Progenitor cell of endocrine pancreas (in vitro differentiated cells): ENCODE data around the gene OR1J2. TPM values are rescaled to one million over a fixed set of nuclear protein-coding genes. Genes with fewer than 3 reads are reported as not detected.

Experiments
- DNase-seq: peaks from one replicate; pipeline ENCODE4 v3.0.0; 2021; ENCODE audit warnings: low spot score; ENCODE audit not compliant: unreplicated experiment
- H3K27ac Mint-ChIP-seq: 2 replicates; pipeline ENCODE4 v1.8.0; 2021; ENCODE audit warnings: mild to moderate bottlenecking, moderate library complexity, mixed read lengths
- H3K27me3 Mint-ChIP-seq: 2 replicates; pipeline ENCODE4 v1.8.0; 2021; ENCODE audit warnings: mixed read lengths
- H3K36me3 Mint-ChIP-seq: 2 replicates; pipeline ENCODE4 v1.8.0; 2022; ENCODE audit warnings: mixed read lengths; ENCODE audit not compliant: insufficient read depth
- H3K4me1 Mint-ChIP-seq: 2 replicates; pipeline ENCODE4 v1.8.0; 2021; ENCODE audit warnings: low read depth, mixed read lengths
- H3K4me3 Mint-ChIP-seq: 2 replicates; pipeline ENCODE4 v1.8.0; 2021; ENCODE audit warnings: low read depth, mild to moderate bottlenecking, moderate library complexity, mixed read lengths
- H3K9me3 Mint-ChIP-seq: 2 replicates; pipeline ENCODE4 v1.8.0; 2021; ENCODE audit warnings: low read depth, mixed read lengths
- CTCF ChIP-seq: fragments of 200-600 bp; sonication (generic); IDR thresholded peaks from one replicate; pipeline ENCODE4 v1.5.0; 2021; ENCODE audit warnings: antibody characterized with exemption, mild to moderate bottlenecking; ENCODE audit not compliant: unreplicated experiment
- total RNA-seq: library from RNA; stranded (reverse); gene quantifications from 2 replicates; pipeline ENCODE4 v1.2.1, GENCODE V29; 2021

The OR1J2 gene
- total RNA-seq, 1 donor from 2014 or later, result not detected

GRCh38 chr9:122474561-122474960, 36.0 kb upstream of the OR1J2 start:
- Mint-ChIP-seq H3K9me3 (peaks cover 11% of the 10 kb centered on the region), H3K4me3 (no peak overlapping the region), H3K27ac (no peak overlapping the region), H3K4me1 (no peaks in the 10 kb centered on the region), H3K36me3 (no peaks in the 10 kb centered on the region), H3K27me3 (peaks cover 11% of the 10 kb centered on the region)
- TF ChIP-seq CTCF, result no peak
- DNase-seq, result no peak

DNA sequence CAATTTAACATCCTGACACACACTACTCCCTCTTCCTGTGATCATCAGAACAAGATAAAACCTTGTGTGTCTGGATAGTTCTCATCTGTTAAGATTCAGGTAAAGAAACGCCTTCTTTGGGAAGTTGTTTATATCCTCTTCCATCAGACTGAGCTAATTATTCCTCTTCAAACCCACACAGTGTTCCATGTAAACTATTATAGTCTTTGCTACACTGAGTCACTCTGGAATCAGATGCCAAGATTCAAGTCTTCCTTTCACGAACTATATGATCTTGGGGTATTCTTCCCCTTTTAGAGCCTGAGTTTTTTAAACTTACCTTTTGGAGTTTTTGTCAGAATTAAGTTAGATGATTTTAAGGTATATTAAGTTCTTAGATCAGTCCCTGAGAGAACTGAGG, 34.9 kb upstream of the OR1J2 start:
- no peaks in the 10 kb centered on the region for H3K36me3 Mint-ChIP-seq
- DNase-seq, result no peak
- peaks cover 8% of the 10 kb centered on the region for H3K9me3 Mint-ChIP-seq
- H3K4me3 Mint-ChIP-seq, result no peak overlapping the region
- peaks cover 11% of the 10 kb centered on the region for H3K27me3 Mint-ChIP-seq
- no peak overlapping the region for H3K27ac Mint-ChIP-seq
- TF ChIP-seq CTCF, result no peak
- no peaks in the 10 kb centered on the region for H3K4me1 Mint-ChIP-seq

- Mint-ChIP-seq H3K36me3 (no peaks in the 10 kb centered on the region), H3K27ac (no peak overlapping the region), H3K4me3 (no peak overlapping the region), H3K4me1 (no peaks in the 10 kb centered on the region), H3K27me3 (peaks cover 11% of the 10 kb centered on the region), H3K9me3 (peaks cover 2% of the 10 kb centered on the region)
- DNase-seq, result no peak
- no peak for TF ChIP-seq CTCF
Observed at GRCh38 chr9:122477346-122477745, 33.3 kb upstream of the OR1J2 start.

DNA sequence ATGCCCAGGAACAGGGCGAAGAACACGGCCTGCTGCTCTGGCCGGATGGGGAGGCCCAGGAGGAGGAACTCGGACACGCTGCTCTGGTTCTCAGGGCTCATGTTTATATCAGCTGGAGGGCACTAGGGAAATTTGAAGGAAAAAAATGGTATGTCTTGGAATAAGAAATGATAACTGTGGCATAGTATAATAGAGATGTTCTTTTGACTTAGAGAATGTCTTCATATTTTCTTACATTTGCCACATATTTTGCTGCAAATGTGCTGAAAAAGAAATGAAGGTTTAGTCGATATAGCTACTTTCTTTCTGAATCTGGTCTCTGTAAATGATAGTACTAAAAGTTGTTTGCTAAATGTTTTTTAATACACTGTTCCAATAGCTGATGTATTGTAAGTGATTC, 32.8 kb upstream of the OR1J2 start, which contains the start of gene OR1J1:
OR1J1 (minus strand) TSS at position 101 of the 400 bp plus-strand sequence; CDS start at position 101, 0 bp downstream.
- Mint-ChIP-seq H3K4me3 (no peak within 1 kb of the TSS), H3K27me3 (peaks cover 14% of the 10 kb centered on the region), H3K4me1 (no peaks in the 10 kb centered on the region), H3K27ac (no peak within 1 kb of the TSS), H3K36me3 (no peaks in the 10 kb centered on the region), H3K9me3 (peaks cover 6% of the 10 kb centered on the region)
- TF ChIP-seq CTCF, result no peak
- DNase-seq, result no peak

- TF ChIP-seq CTCF, result no peak
- peaks cover 6% of the 10 kb centered on the region for H3K9me3 Mint-ChIP-seq
- DNase-seq, result no peak
- H3K36me3 Mint-ChIP-seq, result no peaks in the 10 kb centered on the region
- H3K4me1 Mint-ChIP-seq, result no peaks in the 10 kb centered on the region
- H3K27ac Mint-ChIP-seq, result no peak overlapping the region
- H3K4me3 Mint-ChIP-seq, result no peak overlapping the region
- peaks cover 14% of the 10 kb centered on the region for H3K27me3 Mint-ChIP-seq
Observed at GRCh38 chr9:122479062-122479461, 31.5 kb upstream of the OR1J2 start.
